ENCODE measurements around the gene NCOA6. TPM values are rescaled to one million over a fixed set of nuclear protein-coding genes. Genes with fewer than 3 reads are reported as not detected.

The NCOA6 gene
- polyA plus RNA-seq, 1 of the 3 experiments (the other 2 are of a cell fraction), result 14.5 TPM

DNA sequence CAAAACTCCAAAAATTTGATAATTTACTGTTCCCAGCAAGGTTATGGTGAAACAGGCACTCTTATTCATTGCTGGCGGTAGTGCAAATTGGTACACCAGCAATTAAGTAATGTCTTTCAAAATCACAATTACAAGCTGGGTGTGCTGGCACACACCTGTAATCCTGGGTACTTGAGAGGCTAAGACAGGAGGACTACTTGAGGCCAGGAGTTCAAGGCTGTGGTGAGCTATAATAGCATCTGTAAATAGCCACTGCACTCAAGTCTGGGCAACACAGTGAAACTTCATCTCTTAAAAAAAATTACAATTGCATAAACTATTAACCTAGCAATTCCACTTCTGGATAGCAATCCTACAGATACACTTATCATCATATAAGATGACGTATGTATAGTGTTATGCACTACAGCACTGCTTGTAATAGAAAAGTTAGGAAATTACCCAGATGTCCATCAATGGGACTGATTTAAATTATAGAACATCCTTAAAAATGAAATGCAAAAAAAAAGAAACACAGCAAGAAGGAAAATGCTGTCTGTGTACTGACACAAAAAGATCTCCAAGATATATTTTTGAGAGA lies 31.4 kb downstream of the NCOA6 start:
- no peak for DNase-seq
- H3K4me1 ChIP-seq (ENCODE audit: control insufficient read depth in 1 of 2, insufficient read depth in 2 of 2, low read depth in 1 of 2, low read length in 1 of 2), result peaks cover 0 to 24% of the 10 kb centered on the region in 2 experiments; a peak in 1 of 4 replicates
- H2AFZ ChIP-seq (ENCODE audit: low read depth), result no peak overlapping the region
- H3K9me3 ChIP-seq, result no peaks in the 10 kb centered on the region
- peaks cover 0 to 7% of the 10 kb centered on the region in 2 experiments for H3K36me3 ChIP-seq (replicated peaks in 1 of 2; ENCODE audit: control insufficient read depth in 1 of 2, insufficient read depth in 2 of 2, low read length in 1 of 2)
- peaks cover 70% of the 10 kb centered on the region for H4K20me1 ChIP-seq (ENCODE audit: insufficient read depth)
- WGBS (ENCODE audit: low lambda C conversion rate), result 100% methylated on average over 2 of the region's 2 CpGs
- no peaks in the 10 kb centered on the region for H3K27me3 ChIP-seq (ENCODE audit: insufficient read depth)
- ChIA-PET CTCF (interaction anchor here (0.7 kb wide), 1 partner anchor 25 kb away, joined by 3 read pairs; no protein-coding TSS in a partner anchor), POLR2A (no interaction called here)
- H3K9ac ChIP-seq, result no peak overlapping the region
- H3K4me2 ChIP-seq, result no peak overlapping the region
- H3K9me2 ChIP-seq, result no peaks in the 10 kb centered on the region
- H3F3A ChIP-seq (replicated peaks; ENCODE audit: insufficient read depth), result peaks cover 20% of the 10 kb centered on the region
- TF ChIP-seq FOXM1 (IDR thresholded peaks at IDR 0.05; ENCODE audit: low read depth), result no peak
- TF ChIP-seq JUND (IDR thresholded peaks at IDR 0.05), result no peak
- no peak for TF ChIP-seq RXRA (IDR thresholded peaks at IDR 0.05; ENCODE audit: borderline replicate concordance, low read depth)
- TF ChIP-seq, protein P1, sequence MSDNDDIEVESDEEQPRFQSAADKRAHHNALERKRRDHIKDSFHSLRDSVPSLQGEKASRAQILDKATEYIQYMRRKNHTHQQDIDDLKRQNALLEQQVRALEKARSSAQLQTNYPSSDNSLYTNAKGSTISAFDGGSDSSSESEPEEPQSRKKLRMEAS (IDR thresholded peaks at IDR 0.05; ENCODE audit: low read depth), result no peak
- TF ChIP-seq, protein P2, sequence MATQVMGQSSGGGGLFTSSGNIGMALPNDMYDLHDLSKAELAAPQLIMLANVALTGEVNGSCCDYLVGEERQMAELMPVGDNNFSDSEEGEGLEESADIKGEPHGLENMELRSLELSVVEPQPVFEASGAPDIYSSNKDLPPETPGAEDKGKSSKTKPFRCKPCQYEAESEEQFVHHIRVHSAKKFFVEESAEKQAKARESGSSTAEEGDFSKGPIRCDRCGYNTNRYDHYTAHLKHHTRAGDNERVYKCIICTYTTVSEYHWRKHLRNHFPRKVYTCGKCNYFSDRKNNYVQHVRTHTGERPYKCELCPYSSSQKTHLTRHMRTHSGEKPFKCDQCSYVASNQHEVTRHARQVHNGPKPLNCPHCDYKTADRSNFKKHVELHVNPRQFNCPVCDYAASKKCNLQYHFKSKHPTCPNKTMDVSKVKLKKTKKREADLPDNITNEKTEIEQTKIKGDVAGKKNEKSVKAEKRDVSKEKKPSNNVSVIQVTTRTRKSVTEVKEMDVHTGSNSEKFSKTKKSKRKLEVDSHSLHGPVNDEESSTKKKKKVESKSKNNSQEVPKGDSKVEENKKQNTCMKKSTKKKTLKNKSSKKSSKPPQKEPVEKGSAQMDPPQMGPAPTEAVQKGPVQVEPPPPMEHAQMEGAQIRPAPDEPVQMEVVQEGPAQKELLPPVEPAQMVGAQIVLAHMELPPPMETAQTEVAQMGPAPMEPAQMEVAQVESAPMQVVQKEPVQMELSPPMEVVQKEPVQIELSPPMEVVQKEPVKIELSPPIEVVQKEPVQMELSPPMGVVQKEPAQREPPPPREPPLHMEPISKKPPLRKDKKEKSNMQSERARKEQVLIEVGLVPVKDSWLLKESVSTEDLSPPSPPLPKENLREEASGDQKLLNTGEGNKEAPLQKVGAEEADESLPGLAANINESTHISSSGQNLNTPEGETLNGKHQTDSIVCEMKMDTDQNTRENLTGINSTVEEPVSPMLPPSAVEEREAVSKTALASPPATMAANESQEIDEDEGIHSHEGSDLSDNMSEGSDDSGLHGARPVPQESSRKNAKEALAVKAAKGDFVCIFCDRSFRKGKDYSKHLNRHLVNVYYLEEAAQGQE (IDR thresholded peaks at IDR 0.05; ENCODE audit: low read depth, low read length), result no peak
- TF ChIP-seq RCOR1 (IDR thresholded peaks at IDR 0.05; ENCODE audit: low read length), result no peak
- TF ChIP-seq, protein P3, sequence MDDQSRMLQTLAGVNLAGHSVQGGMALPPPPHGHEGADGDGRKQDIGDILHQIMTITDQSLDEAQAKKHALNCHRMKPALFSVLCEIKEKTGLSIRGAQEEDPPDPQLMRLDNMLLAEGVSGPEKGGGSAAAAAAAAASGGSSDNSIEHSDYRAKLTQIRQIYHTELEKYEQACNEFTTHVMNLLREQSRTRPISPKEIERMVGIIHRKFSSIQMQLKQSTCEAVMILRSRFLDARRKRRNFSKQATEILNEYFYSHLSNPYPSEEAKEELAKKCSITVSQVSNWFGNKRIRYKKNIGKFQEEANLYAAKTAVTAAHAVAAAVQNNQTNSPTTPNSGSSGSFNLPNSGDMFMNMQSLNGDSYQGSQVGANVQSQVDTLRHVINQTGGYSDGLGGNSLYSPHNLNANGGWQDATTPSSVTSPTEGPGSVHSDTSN (IDR thresholded peaks at IDR 0.05), result no peak
- peaks cover 72% of the 10 kb centered on the region for H3K79me2 ChIP-seq (ENCODE audit: insufficient read depth)
- no peak overlapping the region for H3K27ac ChIP-seq (ENCODE audit: low read depth in 2 of 2, low read length in 1 of 2)
- H3K4me3 ChIP-seq (ENCODE audit: low read depth in 2 of 2, low read length in 1 of 2), result no peak overlapping the region

DNA sequence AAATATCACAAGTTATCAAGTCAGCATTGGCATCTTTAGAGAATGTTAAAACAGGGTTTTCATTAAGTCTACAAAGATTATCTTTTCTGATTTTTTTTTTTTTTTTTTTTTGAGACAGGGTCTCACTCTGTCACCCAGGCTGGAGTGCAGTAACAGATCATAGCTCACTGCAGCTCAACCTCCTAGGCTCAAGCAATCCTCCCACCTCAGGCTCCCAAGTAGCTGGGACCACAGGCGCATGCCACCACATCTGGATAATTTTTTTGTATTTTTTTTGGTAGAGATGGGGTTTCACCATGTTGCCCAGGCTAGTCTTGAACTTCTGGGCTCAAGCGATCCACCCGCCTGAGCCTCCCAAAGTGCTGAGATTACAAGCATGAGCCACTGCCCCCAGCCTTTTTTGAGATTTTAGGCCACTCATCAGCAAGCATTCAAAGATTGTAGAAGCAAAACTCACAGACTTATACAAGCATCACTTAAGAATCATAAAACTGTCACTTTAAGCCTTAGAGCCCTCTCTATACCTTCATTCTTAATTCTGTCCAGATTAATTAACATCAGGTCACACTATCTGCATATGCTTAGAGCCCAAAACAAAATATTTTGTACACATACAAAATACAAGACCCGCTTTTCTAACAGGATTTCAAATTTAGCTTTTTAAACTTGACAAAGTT lies 32.6 kb downstream of the NCOA6 start:
- H3K36me3 ChIP-seq (replicated peaks in 1 of 2; ENCODE audit: control insufficient read depth in 1 of 2, insufficient read depth in 2 of 2, low read length in 1 of 2), result peaks cover 0 to 3% of the 10 kb centered on the region in 2 experiments
- H3K27me3 ChIP-seq (ENCODE audit: insufficient read depth), result no peaks in the 10 kb centered on the region
- H3K9me2 ChIP-seq, result no peaks in the 10 kb centered on the region
- H3K4me2 ChIP-seq, result no peak overlapping the region
- H2AFZ ChIP-seq (ENCODE audit: low read depth), result no peak overlapping the region
- peaks cover 20% of the 10 kb centered on the region for H3F3A ChIP-seq (replicated peaks; ENCODE audit: insufficient read depth)
- H3K9ac ChIP-seq, result no peak overlapping the region
- peaks cover 60% of the 10 kb centered on the region for H4K20me1 ChIP-seq (ENCODE audit: insufficient read depth)
- no peak for DNase-seq
- CTCF ChIA-PET, result interaction anchor here (1.0 kb wide), 1 partner anchor 23 kb away, joined by 5 read pairs; no protein-coding TSS in a partner anchor
- peak overlapping the region in 1 of 2 experiments; percentile 69; a peak in 1 of 4 replicates for H3K27ac ChIP-seq (ENCODE audit: low read depth in 2 of 2, low read length in 1 of 2)
- TF ChIP-seq, protein P2 (IDR thresholded peaks at IDR 0.05; ENCODE audit: low read depth, low read length), result no peak
- TF ChIP-seq EZH2phosphoT487 (IDR thresholded peaks at IDR 0.05; ENCODE audit: borderline replicate concordance, low read depth) (no peak), NFIC (IDR thresholded peaks at IDR 0.05; ENCODE audit: borderline replicate concordance) (no peak), ELF1 (IDR thresholded peaks at IDR 0.05) (no peak), TAF1 (IDR thresholded peaks at IDR 0.05; ENCODE audit: borderline replicate concordance, low read depth, low read length) (no peak), MEF2A (IDR thresholded peaks at IDR 0.05; ENCODE audit: borderline replicate concordance, low read depth) (no peak), MXI1 (IDR thresholded peaks at IDR 0.05; ENCODE audit: low read depth, low read length) (no peak), RFX5 (IDR thresholded peaks at IDR 0.05; ENCODE audit: low read length) (no peak)
- TF ChIP-seq, protein P3 (IDR thresholded peaks at IDR 0.05), result no peak
- peaks cover 0 to 24% of the 10 kb centered on the region in 2 experiments; a peak in 1 of 4 replicates for H3K4me1 ChIP-seq (ENCODE audit: control insufficient read depth in 1 of 2, insufficient read depth in 2 of 2, low read depth in 1 of 2, low read length in 1 of 2)
- 97% methylated on average over 4 of the region's 4 CpGs for WGBS (ENCODE audit: low lambda C conversion rate)
- POLR2A ChIA-PET, result interaction anchor here (0.6 kb wide), 1 partner anchor 354 kb away, joined by 3 read pairs; the partner anchor contains the start of gene EDEM2
- H3K79me2 ChIP-seq (ENCODE audit: insufficient read depth), result peaks cover 60% of the 10 kb centered on the region
- H3K4me3 ChIP-seq (ENCODE audit: low read depth in 2 of 2, low read length in 1 of 2), result no peak overlapping the region
- no peaks in the 10 kb centered on the region for H3K9me3 ChIP-seq
